ENCODE results near the gene KMT5C.

DNA sequence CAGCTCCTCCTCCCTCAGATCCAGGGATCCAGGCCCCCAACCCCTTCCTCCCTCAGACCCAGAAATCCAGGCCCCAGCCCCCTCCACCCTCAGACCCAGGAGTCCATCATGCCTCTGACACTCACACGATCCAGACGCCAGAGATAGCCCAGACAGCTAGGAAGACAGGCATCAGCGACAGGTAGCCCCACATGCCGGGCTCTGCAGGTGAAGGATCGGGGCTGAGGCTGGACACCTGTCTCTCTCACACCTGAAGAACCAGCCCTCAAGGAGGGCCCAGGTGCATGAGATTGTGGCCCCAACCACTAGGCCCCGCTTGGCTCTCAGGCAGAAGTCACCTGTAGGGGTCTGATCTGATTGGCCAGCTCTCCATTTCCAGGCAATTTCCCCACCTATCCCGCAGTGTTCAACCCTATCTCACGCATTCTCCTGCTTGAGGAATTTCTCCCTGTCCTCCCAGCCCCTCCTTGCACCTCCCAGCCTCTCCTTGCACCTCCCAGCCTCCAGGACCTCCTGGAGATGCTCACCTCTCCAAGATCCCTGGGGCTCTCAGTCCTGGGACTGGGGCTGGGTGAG lies 18.7 kb upstream of the KMT5C start:
- TF ChIP-seq OSR1 (CRISPR knock-in tag; IDR thresholded peaks at IDR 0.05) = no peak
- TF ChIP-seq ESRRG (CRISPR knock-in tag; IDR thresholded peaks at IDR 0.05) = no peak
- TF ChIP-seq POU6F1 (CRISPR knock-in tag; IDR thresholded peaks at IDR 0.05; ENCODE audit: borderline replicate concordance, low read depth) = no peak
- TF ChIP-seq CSDC2 (CRISPR knock-in tag; IDR thresholded peaks at IDR 0.05) = no peak
- TF ChIP-seq ZNF565 (CRISPR knock-in tag; conservative IDR thresholded peaks at IDR 0.05; ENCODE audit: low read depth) = no peak

Measured in SK-N-SH treated with all-trans-retinoic acid at 6 μM for 48 hours (cell line).